ENCODE measurements around the gene FAM181A. TPM values are rescaled to one million over a fixed set of nuclear protein-coding genes. Genes with fewer than 3 reads are reported as not detected.

The FAM181A gene
- polyA plus RNA-seq, 1 donor from 2014 or later: 0.43 TPM

DNA sequence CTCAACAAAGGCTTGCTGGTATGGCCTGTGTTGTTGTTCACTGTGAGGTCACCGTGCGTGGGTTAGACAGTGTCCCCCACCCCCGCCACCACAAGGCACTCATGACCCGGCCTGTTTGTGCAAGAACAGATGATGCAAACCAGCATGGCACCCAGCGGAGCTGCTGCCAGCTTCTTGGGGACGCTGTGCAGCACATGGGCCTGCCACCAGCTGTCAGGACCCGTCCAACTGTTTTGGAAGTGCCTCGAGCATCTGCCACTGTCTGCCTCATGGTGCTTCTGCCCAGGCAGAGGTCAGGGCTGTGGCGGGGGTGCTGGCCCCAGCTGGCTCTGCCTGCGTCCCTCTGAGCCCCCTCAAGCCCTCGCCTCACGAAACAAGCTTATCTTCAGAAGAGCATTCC lies 47.7 kb downstream of the FAM181A start:
- Histone ChIP-seq H4K20me1 (ENCODE audit: insufficient read depth) (no peaks in the 10 kb centered on the region), H3K9me2 (ENCODE audit: insufficient read depth, low read length) (no peaks in the 10 kb centered on the region), H3K27me3 (ENCODE audit: insufficient read depth, low read depth, low read length) (no peaks in the 10 kb centered on the region), H3K79me2 (replicated peaks; ENCODE audit: insufficient read depth, low read length) (no peaks in the 10 kb centered on the region), H3K4me2 (ENCODE audit: low read length) (no peak overlapping the region), H3K9me3 (ENCODE audit: low read length) (no peaks in the 10 kb centered on the region), H2AFZ (ENCODE audit: low read depth, low read length) (no peak overlapping the region), H3K9ac (ENCODE audit: low read length) (no peak overlapping the region), H3F3A (ENCODE audit: insufficient read depth, low read length, poor library complexity, severe bottlenecking) (no peaks in the 10 kb centered on the region), H3K36me3 (ENCODE audit: insufficient read depth, low read length) (no peaks in the 10 kb centered on the region), H3K4me3 (ENCODE audit: low read length) (no peak overlapping the region), H3K27ac (ENCODE audit: low read length) (no peak overlapping the region)
- TF ChIP-seq CTCF (IDR thresholded peaks at IDR 0.05; ENCODE audit: poor library complexity, severe bottlenecking) (no peak), TAF1 (IDR thresholded peaks at IDR 0.05; ENCODE audit: low read depth) (no peak), EP300 (conservative IDR thresholded peaks at IDR 0.05; ENCODE audit: poor library complexity, severe bottlenecking) (no peak), MXI1 (conservative IDR thresholded peaks at IDR 0.05; ENCODE audit: poor library complexity, severe bottlenecking) (no peak), REST (IDR thresholded peaks at IDR 0.05; ENCODE audit: borderline replicate concordance) (no peak), EZH2 (IDR thresholded peaks at IDR 0.05; ENCODE audit: borderline replicate concordance, insufficient read depth, low read length, poor library complexity, severe bottlenecking) (no peak), RAD21 (conservative IDR thresholded peaks at IDR 0.05) (no peak)

GRCh38 chr14:93975791-93976476 lies 48.8 kb downstream of the FAM181A start:
- H3K79me2 ChIP-seq (replicated peaks; ENCODE audit: insufficient read depth, low read length): no peaks in the 10 kb centered on the region
- H3K36me3 ChIP-seq (ENCODE audit: insufficient read depth, low read length): no peaks in the 10 kb centered on the region
- H3K9me2 ChIP-seq (ENCODE audit: insufficient read depth, low read length): no peaks in the 10 kb centered on the region
- no peak overlapping the region for H3K4me3 ChIP-seq (ENCODE audit: low read length)
- no peak overlapping the region for H3K27ac ChIP-seq (ENCODE audit: low read length)
- no peaks in the 10 kb centered on the region for H3K9me3 ChIP-seq (ENCODE audit: low read length)
- no peaks in the 10 kb centered on the region for H3F3A ChIP-seq (ENCODE audit: insufficient read depth, low read length, poor library complexity, severe bottlenecking)
- H3K4me2 ChIP-seq (ENCODE audit: low read length): no peak overlapping the region
- no peak overlapping the region for H2AFZ ChIP-seq (ENCODE audit: low read depth, low read length)
- no peak overlapping the region for H3K9ac ChIP-seq (ENCODE audit: low read length)
- no peaks in the 10 kb centered on the region for H4K20me1 ChIP-seq (ENCODE audit: insufficient read depth)
- no peaks in the 10 kb centered on the region for H3K27me3 ChIP-seq (ENCODE audit: insufficient read depth, low read depth, low read length)
- TF ChIP-seq MXI1 (conservative IDR thresholded peaks at IDR 0.05; ENCODE audit: poor library complexity, severe bottlenecking) (no peak), REST (IDR thresholded peaks at IDR 0.05; ENCODE audit: borderline replicate concordance) (no peak), EZH2 (IDR thresholded peaks at IDR 0.05; ENCODE audit: borderline replicate concordance, insufficient read depth, low read length, poor library complexity, severe bottlenecking) (no peak), RAD21 (conservative IDR thresholded peaks at IDR 0.05) (no peak), POLR2AphosphoS5 (IDR thresholded peaks at IDR 0.05) (no peak), SMC3 (conservative IDR thresholded peaks at IDR 0.05; ENCODE audit: poor library complexity) (no peak), TAF1 (IDR thresholded peaks at IDR 0.05; ENCODE audit: low read depth) (no peak), CTCF (IDR thresholded peaks at IDR 0.05; ENCODE audit: poor library complexity, severe bottlenecking) (no peak), EP300 (conservative IDR thresholded peaks at IDR 0.05; ENCODE audit: poor library complexity, severe bottlenecking) (no peak)
